H9 (cell line): ENCODE measurements around the gene TRAF5. TPM values are rescaled to one million over a fixed set of nuclear protein-coding genes. Genes with fewer than 3 reads are reported as not detected.

Experiments used
- DNase-seq: peaks from one replicate; pipeline ENCODE4 v3.0.0-alpha.2; 2017
- H2AFZ ChIP-seq: one replicate; pipeline ENCODE4 v1.6.1; 2013; ENCODE audit warnings: mild to moderate bottlenecking, low read length, control low read depth, moderate library complexity
- H2AK5ac ChIP-seq: 2 replicates; pipeline ENCODE4 v1.6.1; 2013; ENCODE audit warnings: low read length, control low read depth, mixed read lengths; ENCODE audit not compliant: insufficient read length
- H2BK120ac ChIP-seq: one replicate; pipeline ENCODE4 v1.6.1; 2013; ENCODE audit warnings: low read depth, mild to moderate bottlenecking, low read length, control low read depth, inconsistent platforms; ENCODE audit not compliant: poor library complexity, severe bottlenecking
- H2BK12ac ChIP-seq: 2 replicates; pipeline ENCODE4 v1.6.1; 2013; ENCODE audit warnings: low read length, control low read depth, mixed read lengths, low read depth; ENCODE audit not compliant: insufficient read length
- H2BK15ac ChIP-seq: 2 replicates; pipeline ENCODE4 v1.6.1; 2013; ENCODE audit warnings: low read depth, low read length, control low read depth
- H2BK20ac ChIP-seq: one replicate; pipeline ENCODE4 v1.6.1; 2013; ENCODE audit warnings: low read depth, mild to moderate bottlenecking, low read length, control low read depth, inconsistent platforms; ENCODE audit not compliant: poor library complexity, severe bottlenecking
- H2BK5ac ChIP-seq: 2 replicates; pipeline ENCODE4 v1.6.1; 2013; ENCODE audit warnings: low read length, control low read depth, mixed read lengths; ENCODE audit not compliant: insufficient read length
- H3K14ac ChIP-seq: 2 replicates; pipeline ENCODE4 v1.6.1; 2013; ENCODE audit warnings: low read length, control low read depth; ENCODE audit not compliant: insufficient read depth
- H3K18ac ChIP-seq: 2 replicates; pipeline ENCODE4 v1.6.1; 2013; ENCODE audit warnings: low read depth, mild to moderate bottlenecking, mixed read lengths, low read length, control low read depth; ENCODE audit not compliant: insufficient read length
- H3K23ac ChIP-seq: 2 replicates; pipeline ENCODE4 v1.6.1; 2013; ENCODE audit warnings: low read length, control low read depth, mixed read lengths, low read depth; ENCODE audit not compliant: insufficient read length
- H3K23me2 ChIP-seq: 2 replicates; pipeline ENCODE4 v1.6.1; 2013; ENCODE audit warnings: low read depth, mild to moderate bottlenecking, mixed read lengths, low read length, control low read depth; ENCODE audit not compliant: insufficient read length, poor library complexity, severe bottlenecking
- H3K27ac ChIP-seq: 2 replicates; pipeline ENCODE4 v1.5.1; 2013; ENCODE audit warnings: low read length, control low read depth, mixed read lengths, low read depth; ENCODE audit not compliant: insufficient read length
- H3K27me3 ChIP-seq: 2 replicates; pipeline ENCODE4 v1.6.1; 2013; ENCODE audit warnings: low read length, control low read depth, inconsistent platforms; ENCODE audit not compliant: insufficient read depth
- H3K4ac ChIP-seq: 2 replicates; pipeline ENCODE4 v1.6.1; 2013; ENCODE audit warnings: low read depth, mild to moderate bottlenecking, control low read depth, inconsistent platforms, low read length, moderate library complexity
- H3K4me1 ChIP-seq: 2 replicates; pipeline ENCODE4 v1.6.1; 2013; ENCODE audit warnings: low read length, control low read depth, inconsistent platforms; ENCODE audit not compliant: insufficient read depth
- H3K4me2 ChIP-seq: 2 replicates; pipeline ENCODE4 v1.6.1; 2013; ENCODE audit warnings: low read length, control low read depth, mixed read lengths; ENCODE audit not compliant: insufficient read length, insufficient read depth
- H3K56ac ChIP-seq: 2 replicates; pipeline ENCODE4 v1.6.1; 2013; ENCODE audit warnings: low read depth, mild to moderate bottlenecking, mixed read lengths, low read length, control low read depth; ENCODE audit not compliant: insufficient read length
- H3K79me1 ChIP-seq: 2 replicates; pipeline ENCODE4 v1.6.1; 2013; ENCODE audit warnings: low read depth, mild to moderate bottlenecking, moderate library complexity, low read length, control low read depth, inconsistent platforms; ENCODE audit not compliant: insufficient read depth, poor library complexity, severe bottlenecking
- H3K79me2 ChIP-seq: 2 replicates; pipeline ENCODE4 v1.6.1; 2013; ENCODE audit warnings: low read length, control low read depth, inconsistent platforms; ENCODE audit not compliant: insufficient read depth
- H3K9ac ChIP-seq: 2 replicates; pipeline ENCODE4 v1.6.1; 2013; ENCODE audit warnings: low read length, control low read depth, mixed read lengths; ENCODE audit not compliant: insufficient read length; ENCODE audit errors: extremely low read depth
- H3K9me3 ChIP-seq: one replicate; pipeline ENCODE4 v1.6.1; 2013; ENCODE audit warnings: low read depth, low read length, inconsistent platforms; ENCODE audit not compliant: control insufficient read depth
- H3T11ph ChIP-seq: one replicate; pipeline ENCODE4 v1.6.1; 2013; ENCODE audit warnings: mild to moderate bottlenecking, low read length, control low read depth, inconsistent platforms
- H4K20me1 ChIP-seq: one replicate; pipeline ENCODE4 v1.6.1; 2013; ENCODE audit not compliant: control insufficient read depth, insufficient read length, insufficient read depth
- H4K5ac ChIP-seq: 2 replicates; pipeline ENCODE4 v1.6.1; 2013; ENCODE audit warnings: low read depth, mild to moderate bottlenecking, mixed read lengths, low read length, control low read depth; ENCODE audit not compliant: insufficient read length
- H4K8ac ChIP-seq: replicated peaks from 2 replicates; pipeline ENCODE4 v1.6.1; 2013; ENCODE audit warnings: low read length, control low read depth, mixed read lengths, low read depth; ENCODE audit not compliant: insufficient read length
- H4K91ac ChIP-seq: 2 replicates; pipeline ENCODE4 v1.6.1; 2013; ENCODE audit warnings: low read depth, mild to moderate bottlenecking, moderate library complexity, mixed read lengths, low read length, control low read depth; ENCODE audit not compliant: insufficient read length
- H3K27ac Mint-ChIP-seq, 3 experiments: 2 replicates in 2 of 3; 3 replicates in 1 of 3; pipeline ENCODE4 v1.8.0; 2020 to 2021; ENCODE audit warnings: mixed read lengths in 3 of 3, mild to moderate bottlenecking in 1 of 3, moderate library complexity in 1 of 3
- H3K27me3 Mint-ChIP-seq: 2 replicates; pipeline ENCODE4 v1.8.0; 2021; ENCODE audit warnings: low read depth, mild to moderate bottlenecking, moderate library complexity, mixed read lengths
- H3K36me3 Mint-ChIP-seq, 3 experiments: 2 replicates in 2 of 3; 3 replicates in 1 of 3; pipeline ENCODE4 v1.8.0; 2020 to 2021; ENCODE audit warnings: low read depth in 3 of 3, mixed read lengths in 3 of 3; ENCODE audit not compliant: insufficient read depth in 1 of 3
- H3K4me1 Mint-ChIP-seq, 2 experiments: 2 replicates each; pipeline ENCODE4 v1.8.0; 2020; ENCODE audit warnings: mixed read lengths in 2 of 2
- H3K4me3 Mint-ChIP-seq, 2 experiments: 2 replicates in 1 of 2; 3 replicates in 1 of 2; pipeline ENCODE4 v1.8.0; 2020 to 2021; ENCODE audit warnings: mild to moderate bottlenecking in 2 of 2, mixed read lengths in 2 of 2, moderate library complexity in 1 of 2
- H3K9me3 Mint-ChIP-seq, 2 experiments: 2 replicates in 1 of 2; 3 replicates in 1 of 2; pipeline ENCODE4 v1.8.0; 2020; ENCODE audit warnings: mild to moderate bottlenecking in 2 of 2, mixed read lengths in 2 of 2, moderate library complexity in 1 of 2
- WGBS: extraction: QIAGEN DNeasy Blood & Tissue Kit; methylation state at CpG from one replicate; pipeline ENCODE4 v1.1.7; 2013; ENCODE audit warnings: missing lambda C conversion rate, low lambda C conversion rate, mixed read lengths; ENCODE audit not compliant: insufficient read length; ENCODE audit errors: extremely low coverage; 5-methylcytosine and 5-hydroxymethylcytosine counted together
- total RNA-seq: library from RNA; stranded (reverse); gene quantifications from 2 replicates; pipeline ENCODE4 v1.2.1, GENCODE V29; 2021
- TF ChIP-seq, protein P1 (sequence below): fragments of 200-600 bp; sonication (generic); conservative IDR thresholded peaks from 3 replicates; pipeline ENCODE4 v1.8.0; 2021; ENCODE audit warnings: antibody characterized with exemption, mild to moderate bottlenecking

TRAF5 gene
- total RNA-seq, 1 experiment from 2014 or later: 19.1 TPM

DNA sequence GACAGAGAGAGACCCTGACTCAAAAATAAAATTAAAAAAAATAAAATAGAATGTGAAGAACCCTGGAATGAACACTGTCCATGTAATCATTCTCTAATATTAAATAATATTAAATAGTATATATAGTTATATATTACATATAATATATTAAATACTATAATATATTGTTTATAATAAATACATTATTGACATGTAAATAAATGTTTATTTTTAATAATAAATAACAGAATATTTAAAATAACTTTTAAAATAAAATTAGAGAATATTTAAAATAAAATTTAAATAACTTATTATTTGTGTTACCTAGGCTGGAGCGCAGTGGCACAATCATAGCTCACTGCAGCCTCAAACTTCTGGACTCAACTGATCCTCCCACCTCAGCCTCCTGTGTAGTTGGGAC lies 32.1 kb downstream of the TRAF5 start:
- no peak overlapping the region for H2AK5ac ChIP-seq
- H4K8ac ChIP-seq: no peak overlapping the region
- H3K4me2 ChIP-seq: no peak overlapping the region
- H3K79me1 ChIP-seq: no peaks in the 10 kb centered on the region
- no peak overlapping the region for H2BK12ac ChIP-seq
- TF ChIP-seq, protein P1, sequence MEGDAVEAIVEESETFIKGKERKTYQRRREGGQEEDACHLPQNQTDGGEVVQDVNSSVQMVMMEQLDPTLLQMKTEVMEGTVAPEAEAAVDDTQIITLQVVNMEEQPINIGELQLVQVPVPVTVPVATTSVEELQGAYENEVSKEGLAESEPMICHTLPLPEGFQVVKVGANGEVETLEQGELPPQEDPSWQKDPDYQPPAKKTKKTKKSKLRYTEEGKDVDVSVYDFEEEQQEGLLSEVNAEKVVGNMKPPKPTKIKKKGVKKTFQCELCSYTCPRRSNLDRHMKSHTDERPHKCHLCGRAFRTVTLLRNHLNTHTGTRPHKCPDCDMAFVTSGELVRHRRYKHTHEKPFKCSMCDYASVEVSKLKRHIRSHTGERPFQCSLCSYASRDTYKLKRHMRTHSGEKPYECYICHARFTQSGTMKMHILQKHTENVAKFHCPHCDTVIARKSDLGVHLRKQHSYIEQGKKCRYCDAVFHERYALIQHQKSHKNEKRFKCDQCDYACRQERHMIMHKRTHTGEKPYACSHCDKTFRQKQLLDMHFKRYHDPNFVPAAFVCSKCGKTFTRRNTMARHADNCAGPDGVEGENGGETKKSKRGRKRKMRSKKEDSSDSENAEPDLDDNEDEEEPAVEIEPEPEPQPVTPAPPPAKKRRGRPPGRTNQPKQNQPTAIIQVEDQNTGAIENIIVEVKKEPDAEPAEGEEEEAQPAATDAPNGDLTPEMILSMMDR: no peak
- Mint-ChIP-seq H3K4me3 (no peak overlapping the region), H3K9me3 (no peaks in the 10 kb centered on the region), H3K27ac (no peak overlapping the region), H3K36me3 (peaks cover 2 to 25% (median 24%) of the 10 kb centered on the region in 3 experiments; a peak in 6 of 7 replicates), H3K4me1 (no peaks in the 10 kb centered on the region), H3K27me3 (no peaks in the 10 kb centered on the region)
- H4K5ac ChIP-seq: no peak overlapping the region
- no peak overlapping the region for H3K27ac ChIP-seq
- no peaks in the 10 kb centered on the region for H3K4me1 ChIP-seq
- H3K27me3 ChIP-seq: no peaks in the 10 kb centered on the region
- no peaks in the 10 kb centered on the region for H3K79me2 ChIP-seq
- H2BK120ac ChIP-seq: no peak overlapping the region
- H3K9me3 ChIP-seq: no peaks in the 10 kb centered on the region
- H2AFZ ChIP-seq: no peak overlapping the region
- no peak overlapping the region for H3K9ac ChIP-seq
- H4K20me1 ChIP-seq: no peaks in the 10 kb centered on the region
- no peak overlapping the region for H2BK20ac ChIP-seq
- H3K23me2 ChIP-seq: no peaks in the 10 kb centered on the region
- H3K4ac ChIP-seq: no peak overlapping the region
- H3K23ac ChIP-seq: no peak overlapping the region
- H3K56ac ChIP-seq: no peak overlapping the region
- H2BK5ac ChIP-seq: no peak overlapping the region
- DNase-seq: no peak
- H3T11ph ChIP-seq: no peak overlapping the region
- H4K91ac ChIP-seq: no peak overlapping the region
- no peak overlapping the region for H3K18ac ChIP-seq
- no peak overlapping the region for H2BK15ac ChIP-seq
- H3K14ac ChIP-seq: no peak overlapping the region
- no CpG with 5 or more reads among the region's 1 CpG for WGBS
